Measurements from ENCODE around the gene SLC12A4.
"Not testable (repeated sequence)": the region's sequence is repeated elsewhere in the genome, so short reads cannot be mapped to it uniquely, and the experiment has no call there.

SLC12A4 gene

GRCh38 chr16:67987460-67988160, 19.2 kb upstream of the SLC12A4 start:
- DNase-seq = no peak

- DNase-seq = no peak
Observed at GRCh38 chr16:67986949-67987348, 18.5 kb upstream of the SLC12A4 start.

- no peak for DNase-seq
Observed at GRCh38 chr16:67982011-67982696, 13.7 kb upstream of the SLC12A4 start.

- no peak for DNase-seq
Observed at GRCh38 chr16:67979955-67980678, 11.7 kb upstream of the SLC12A4 start, which contains the start of gene DPEP3. Gene DPEP3 (minus strand): TSS chr16:67980499. CDS start chr16:67980380, 119 bp downstream.

GRCh38 chr16:67977469-67978227, 9.2 kb upstream of the SLC12A4 start:
- no peak for DNase-seq

GRCh38 chr16:67977005-67977404, 8.6 kb upstream of the SLC12A4 start:
- DNase-seq = no peak

GRCh38 chr16:67976205-67976604, 7.8 kb upstream of the SLC12A4 start:
- no peak for DNase-seq

GRCh38 chr16:67975321-67976105, 7.1 kb upstream of the SLC12A4 start:
- no peak for DNase-seq

GRCh38 chr16:67972285-67972684, 3.8 kb upstream of the SLC12A4 start:
- DNase-seq = not testable (repeated sequence)

GRCh38 chr16:67971111-67971510, 2.7 kb upstream of the SLC12A4 start:
- no peak for DNase-seq

- DNase-seq = no peak
Observed at GRCh38 chr16:67969254-67970039, 1.0 kb upstream of the SLC12A4 start.

- DNase-seq = no peak
Observed at GRCh38 chr16:67967958-67968399, 458 bp downstream of the SLC12A4 start.

GRCh38 chr16:67967183-67967957, 1.1 kb downstream of the SLC12A4 start:
- DNase-seq = no peak

- no peak for DNase-seq
Observed at GRCh38 chr16:67966549-67967182, 1.8 kb downstream of the SLC12A4 start.

GRCh38 chr16:67965668-67966548, 2.5 kb downstream of the SLC12A4 start:
- DNase-seq = no peak

GRCh38 chr16:67964477-67965131, 3.8 kb downstream of the SLC12A4 start:
- DNase-seq = no peak

GRCh38 chr16:67963662-67964321, 4.6 kb downstream of the SLC12A4 start:
- DNase-seq = peak in 1 of 2 experiments; percentile 30

- no peak for DNase-seq
Observed at GRCh38 chr16:67963292-67963661, 5.2 kb downstream of the SLC12A4 start.
